Erythroblast (primary cell): ENCODE data around the gene TMEM50B.

Experiments
- DNase-seq, 2 experiments: peaks; one replicate each; lab custom pipeline; 2025; lab: John Stamatoyannopoulos, UW
- GATA1 ChIP-seq: IDR thresholded peaks from 2 replicates; pipeline ENCODE4 v1.6.1; 2011; ENCODE audit warnings: low read depth, mild to moderate bottlenecking, control low read depth, low read length, moderate library complexity
- POLR2A ChIP-seq: IDR thresholded peaks from 2 replicates; pipeline ENCODE4 v1.6.1; 2011; ENCODE audit warnings: mild to moderate bottlenecking, low read length

TMEM50B gene

GRCh38 chr21:33403786-33404585 lies 75.8 kb downstream of the TMEM50B start:
- DNase-seq = peak; percentile 52 to 57
- TF ChIP-seq POLR2A (peak; percentile 56), GATA1 (no peak)

GRCh38 chr21:33403128-33403785 lies 76.5 kb downstream of the TMEM50B start, which contains the start of gene IFNGR2:
IFNGR2 (plus strand) TSS chr21:33403413; CDS start chr21:33403544, 131 bp downstream.
- peak; percentile 63 to 70 for DNase-seq
- no peak for TF ChIP-seq GATA1
- TF ChIP-seq POLR2A = no peak

GRCh38 chr21:33402001-33402979 lies 77.5 kb downstream of the TMEM50B start:
- DNase-seq = peak; percentile 27 to 42
- no peak for TF ChIP-seq POLR2A
- TF ChIP-seq GATA1 = no peak

- no peak for DNase-seq
- no peak for TF ChIP-seq POLR2A
- TF ChIP-seq GATA1 = no peak
Measured at GRCh38 chr21:33401630-33401992, 78.2 kb downstream of the TMEM50B start.
